HCT116 (cell line): ENCODE results near the gene EMILIN2. TPM values are rescaled to one million over a fixed set of nuclear protein-coding genes. Genes with fewer than 3 reads are reported as not detected.

Experiments
- ATAC-seq: fragments of 200-7000 bp; cut with Tn5 transposase; 2 replicates; pipeline ENCODE4 v1.9.1; 2020; ENCODE audit warnings: mild to moderate bottlenecking, moderate library complexity
- BruUV-seq: library from RNA; stranded (reverse); fragments of 400-500 nt; replicated peaks from 2 replicates; lab custom pipeline; 2021; lab: Mats Ljungman, UMichigan
- CTCF ChIA-PET: fragments of 300-600 bp; sonication (Branson Sonifier 250); formaldehyde crosslinking; loops from one replicate; lab custom pipeline; 2021; ENCODE audit warnings: antibody characterized with exemption; lab: Charles Lee
- POLR2A ChIA-PET: fragments of 300-600, 350-600 bp; sonication (Branson Sonifier 250); formaldehyde crosslinking; loops from one replicate; lab custom pipeline; 2021; ENCODE audit warnings: antibody characterized with exemption; lab: Charles Lee
- RAD21 ChIA-PET, 2 experiments: fragments of 300-600 bp; sonication (Branson Sonifier 250); formaldehyde crosslinking; loops; one replicate each; lab custom pipeline; 2023; ENCODE audit warnings: low total read pairs in 2 of 2; ENCODE audit not compliant: uncharacterized antibody in 2 of 2, unreplicated experiment in 2 of 2, low non-redundant PET in 1 of 2; lab: Charles Lee
- DNase-seq: peaks from one replicate; pipeline ENCODE4 v3.0.0-alpha.2; 2010; ENCODE audit warnings: low read depth, low spot score
- H2AFZ ChIP-seq: fragments of 200-600 bp; shearing (Covaris generic), sonication (generic); 2 replicates; pipeline ENCODE4 v1.6.1; 2017; ENCODE audit warnings: low read depth, mixed run types, mixed read lengths, antibody characterized with exemption, low read length; ENCODE audit not compliant: poor library complexity, severe bottlenecking
- H3K27ac ChIP-seq: 2 replicates; pipeline ENCODE4 v1.5.1; 2012; ENCODE audit warnings: low read depth, low read length
- H3K27me3 ChIP-seq: fragments of 200-600 bp; sonication (generic); 2 replicates; pipeline ENCODE4 v1.6.1; 2016; ENCODE audit warnings: mixed run types, low read length, mixed read lengths; ENCODE audit not compliant: insufficient read depth
- H3K36me3 ChIP-seq, 2 experiments: fragments of 200-500 bp in 1 of 2; fragments of 200-600 bp in 1 of 2; sonication (Bioruptor generic) in 1 of 2; sonication (generic) in 1 of 2; 2 replicates each; pipeline versions ENCODE4 v1.5.1 to v1.6.1; 2014 to 2016; ENCODE audit warnings: low read length in 2 of 2, inconsistent platforms in 1 of 2, mixed read lengths in 1 of 2, mixed run types in 1 of 2; ENCODE audit not compliant: insufficient read depth in 2 of 2, control insufficient read depth in 1 of 2
- H3K4me1 ChIP-seq, 2 experiments: fragments of 200-600 bp in 1 of 2; sonication (generic) in 1 of 2; 2 replicates each; pipeline versions ENCODE4 v1.5.1 to v1.6.1; 2012 to 2017; ENCODE audit warnings: low read length in 2 of 2, inconsistent platforms in 1 of 2, mild to moderate bottlenecking in 1 of 2, mixed read lengths in 1 of 2, mixed run types in 1 of 2, moderate library complexity in 1 of 2; ENCODE audit not compliant: insufficient read depth in 2 of 2, control insufficient read depth in 1 of 2
- H3K4me2 ChIP-seq: fragments of 200-600 bp; sonication (generic); 2 replicates; pipeline ENCODE4 v1.6.1; 2017; ENCODE audit warnings: mixed run types, low read length, mixed read lengths
- H3K4me3 ChIP-seq, 2 experiments: fragments of 200-600 bp in 1 of 2; sonication (generic) in 1 of 2; replicated peaks in 1 of 2; 2 replicates each; pipeline ENCODE4 v1.5.1; 2011 to 2016; ENCODE audit warnings: low read length in 2 of 2, control low read depth in 1 of 2, low read depth in 1 of 2, mild to moderate bottlenecking in 1 of 2, mixed read lengths in 1 of 2, mixed run types in 1 of 2
- H3K79me2 ChIP-seq: fragments of 200-600 bp; sonication (generic); 2 replicates; pipeline ENCODE4 v1.6.1; 2017; ENCODE audit warnings: mild to moderate bottlenecking, mixed run types, low read length, moderate library complexity, mixed read lengths; ENCODE audit not compliant: insufficient read depth
- H3K9ac ChIP-seq: fragments of 200-600 bp; sonication (generic); 2 replicates; pipeline ENCODE4 v1.6.1; 2016; ENCODE audit warnings: low read length, mixed read lengths
- H3K9me2 ChIP-seq: fragments of 200-600 bp; sonication (generic), shearing (Covaris generic); 2 replicates; pipeline ENCODE4 v1.6.1; 2017; ENCODE audit warnings: mixed run types, mild to moderate bottlenecking, moderate library complexity; ENCODE audit not compliant: insufficient read depth
- H3K9me3 ChIP-seq, 2 experiments: fragments of 200-500 bp in 1 of 2; fragments of 200-600 bp in 1 of 2; sonication (Bioruptor generic) in 1 of 2; sonication (generic) in 1 of 2; 2 replicates each; pipeline ENCODE4 v1.6.1; 2014 to 2017; ENCODE audit warnings: low read length in 2 of 2, mixed read lengths in 2 of 2, inconsistent platforms in 1 of 2, low read depth in 1 of 2, mild to moderate bottlenecking in 1 of 2, mixed run types in 1 of 2, moderate library complexity in 1 of 2; ENCODE audit not compliant: control insufficient read depth in 1 of 2, insufficient read depth in 1 of 2
- H4K20me1 ChIP-seq: fragments of 200-600 bp; sonication (generic), shearing (Covaris generic); 2 replicates; pipeline ENCODE4 v1.6.1; 2017; ENCODE audit warnings: mixed run types, mild to moderate bottlenecking, moderate library complexity; ENCODE audit not compliant: insufficient read depth
- ATF3 ChIP-seq: IDR thresholded peaks from 2 replicates; pipeline ENCODE4 v1.6.1; 2012
- CTCF ChIP-seq, 3 experiments: fragments of 200-600 bp in 1 of 3; sonication (generic) in 1 of 3; IDR thresholded peaks in 2 of 3; conservative IDR thresholded peaks in 1 of 3; 2 replicates each; pipeline ENCODE4 v1.5.1; 2012 to 2017; ENCODE audit warnings: low read depth in 2 of 3, low read length in 2 of 3, antibody characterized with exemption in 1 of 3, borderline replicate concordance in 1 of 3, control low read depth in 1 of 3, mild to moderate bottlenecking in 1 of 3, mixed read lengths in 1 of 3, mixed run types in 1 of 3, moderate library complexity in 1 of 3; ENCODE audit not compliant: insufficient read depth in 1 of 3
- ELF1 ChIP-seq: IDR thresholded peaks from 2 replicates; pipeline ENCODE4 v1.6.1; 2012; ENCODE audit warnings: low read depth, borderline replicate concordance
- EZH2 ChIP-seq: fragments of 200-600 bp; sonication (generic); IDR thresholded peaks from 2 replicates; pipeline ENCODE4 v1.6.1; 2017; ENCODE audit warnings: antibody characterized with exemption, mixed run types
- EZH2phosphoT487 ChIP-seq: fragments of 200-600 bp; IDR thresholded peaks from 2 replicates; pipeline ENCODE4 v1.6.1; 2018; ENCODE audit warnings: antibody characterized with exemption, borderline replicate concordance
- POLR2A ChIP-seq: IDR thresholded peaks from 2 replicates; pipeline ENCODE4 v1.7.0; 2011; ENCODE audit warnings: borderline replicate concordance; ENCODE audit not compliant: insufficient read depth, insufficient read length; ENCODE audit errors: extremely low read depth
- POLR2AphosphoS5 ChIP-seq: IDR thresholded peaks from 2 replicates; pipeline ENCODE4 v1.6.1; 2011; ENCODE audit warnings: mild to moderate bottlenecking, low read depth, low read length, moderate library complexity
- REST ChIP-seq: IDR thresholded peaks from 2 replicates; pipeline ENCODE4 v1.6.1; 2012; ENCODE audit warnings: low read depth
- SP1 ChIP-seq: IDR thresholded peaks from 2 replicates; pipeline ENCODE4 v1.6.1; 2012; ENCODE audit warnings: low read depth
- SRF ChIP-seq: IDR thresholded peaks from 2 replicates; pipeline ENCODE4 v1.6.1; 2012; ENCODE audit warnings: low read depth
- TCF7L2 ChIP-seq: IDR thresholded peaks from 2 replicates; pipeline ENCODE4 v1.7.0; 2011; ENCODE audit warnings: borderline replicate concordance, inconsistent platforms; ENCODE audit not compliant: insufficient read depth, insufficient read length; ENCODE audit errors: extremely low read depth
- ZFX ChIP-seq: fragments of 450-650 bp; IDR thresholded peaks from 2 replicates; pipeline ENCODE4 v1.6.1; 2017
- intact Hi-C: fragments of 100-400 bp; cut with micrococcal nuclease; formaldehyde crosslinking; loops from 2 replicates; pipeline ENCODE4 v1.10.0; 2022
- total RNA-seq: library from RNA; stranded (reverse); gene quantifications from one replicate; pipeline ENCODE4 v1.2.1, GENCODE V29; 2021; ENCODE audit not compliant: unreplicated experiment

EMILIN2 gene
- total RNA-seq, 1 experiment from 2014 or later, result 23.4 TPM

- Histone ChIP-seq H3K36me3 (no peaks in the 10 kb centered on the region), H3K27me3 (no peaks in the 10 kb centered on the region), H3K9me2 (no peaks in the 10 kb centered on the region), H3K27ac (no peak overlapping the region), H3K9me3 (no peaks in the 10 kb centered on the region), H3K4me1 (no peaks in the 10 kb centered on the region), H2AFZ (no peak overlapping the region), H3K9ac (no peak overlapping the region), H3K79me2 (no peaks in the 10 kb centered on the region), H3K4me2 (no peak overlapping the region), H3K4me3 (no peak overlapping the region), H4K20me1 (no peaks in the 10 kb centered on the region)
- intact Hi-C loops, result no loop called here
- ChIA-PET CTCF (no interaction called here), RAD21 (no interaction called here), POLR2A (no interaction called here)
- DNase-seq, result no peak
- TF ChIP-seq EZH2 (no peak), SRF (no peak), ELF1 (no peak), POLR2A (no peak), POLR2AphosphoS5 (no peak), ATF3 (no peak), SP1 (no peak), EZH2phosphoT487 (no peak), REST (no peak), TCF7L2 (no peak), CTCF (IDR thresholded peaks at IDR 0.05 in 2 of 3, conservative IDR thresholded peaks at IDR 0.05 in 1 of 3; ENCODE audit: borderline replicate concordance in 1 of 3, insufficient read depth in 1 of 3, low read depth in 2 of 3, low read length in 2 of 3) (no peak), ZFX (no peak)
- BruUV-seq, result no TSS peak
- ATAC-seq, result no peak
Observed at GRCh38 chr18:2840521-2840920, 6.3 kb upstream of the EMILIN2 start.
